SK-N-SH (cell line): ENCODE results near the gene UBAC2.

ENCODE experiments used
- CTCF ChIP-seq: fragments of 200-600 bp; sonication (generic); IDR thresholded peaks from 2 replicates; pipeline ENCODE4 v1.6.1; 2017; ENCODE audit warnings: antibody characterized with exemption, mild to moderate bottlenecking, moderate library complexity
- EZH2phosphoT487 ChIP-seq: fragments of 200-600 bp; sonication (generic); IDR thresholded peaks from 2 replicates; pipeline ENCODE4 v1.6.1; 2017; ENCODE audit warnings: low read depth, mixed run types, mild to moderate bottlenecking, antibody characterized with exemption, moderate library complexity, borderline replicate concordance
- FOSL2 ChIP-seq: IDR thresholded peaks from 2 replicates; pipeline ENCODE4 v1.4.0; 2012; ENCODE audit warnings: low read depth, mild to moderate bottlenecking, moderate library complexity, borderline replicate concordance
- FOXM1 ChIP-seq: IDR thresholded peaks from 2 replicates; pipeline ENCODE4 v1.4.0; 2012; ENCODE audit warnings: low read depth, mild to moderate bottlenecking
- JUND ChIP-seq: IDR thresholded peaks from 2 replicates; pipeline ENCODE4 v1.4.0; 2012
- MAX ChIP-seq: IDR thresholded peaks from 2 replicates; pipeline ENCODE4 v1.4.0; 2012; ENCODE audit warnings: low read depth
- NFIC ChIP-seq: IDR thresholded peaks from 2 replicates; pipeline ENCODE4 v1.4.0; 2012; ENCODE audit warnings: borderline replicate concordance
- NRF1 ChIP-seq: IDR thresholded peaks from 2 replicates; pipeline ENCODE4 v1.6.1; 2012; ENCODE audit warnings: low read depth, mild to moderate bottlenecking, low read length
- RAD21 ChIP-seq: IDR thresholded peaks from 2 replicates; pipeline ENCODE4 v1.6.1; 2012; ENCODE audit warnings: mild to moderate bottlenecking, low read length
- REST ChIP-seq: IDR thresholded peaks from 2 replicates; pipeline ENCODE4 v1.6.1; 2012; ENCODE audit warnings: mild to moderate bottlenecking, low read depth, low read length, moderate library complexity
- RFX5 ChIP-seq: IDR thresholded peaks from 2 replicates; pipeline ENCODE4 v1.6.1; 2012; ENCODE audit warnings: mild to moderate bottlenecking, improper control_type of control experiment, low read length
- SIN3A ChIP-seq: IDR thresholded peaks from 2 replicates; pipeline ENCODE4 v1.6.1; 2012; ENCODE audit warnings: low read depth, mild to moderate bottlenecking, low read length, moderate library complexity, borderline replicate concordance
- SMC3 ChIP-seq: IDR thresholded peaks from 2 replicates; pipeline ENCODE4 v1.6.1; 2012; ENCODE audit warnings: low read depth, low read length, improper control_type of control experiment
- TCF12 ChIP-seq: IDR thresholded peaks from 2 replicates; pipeline ENCODE4 v1.4.0; 2012

DNA sequence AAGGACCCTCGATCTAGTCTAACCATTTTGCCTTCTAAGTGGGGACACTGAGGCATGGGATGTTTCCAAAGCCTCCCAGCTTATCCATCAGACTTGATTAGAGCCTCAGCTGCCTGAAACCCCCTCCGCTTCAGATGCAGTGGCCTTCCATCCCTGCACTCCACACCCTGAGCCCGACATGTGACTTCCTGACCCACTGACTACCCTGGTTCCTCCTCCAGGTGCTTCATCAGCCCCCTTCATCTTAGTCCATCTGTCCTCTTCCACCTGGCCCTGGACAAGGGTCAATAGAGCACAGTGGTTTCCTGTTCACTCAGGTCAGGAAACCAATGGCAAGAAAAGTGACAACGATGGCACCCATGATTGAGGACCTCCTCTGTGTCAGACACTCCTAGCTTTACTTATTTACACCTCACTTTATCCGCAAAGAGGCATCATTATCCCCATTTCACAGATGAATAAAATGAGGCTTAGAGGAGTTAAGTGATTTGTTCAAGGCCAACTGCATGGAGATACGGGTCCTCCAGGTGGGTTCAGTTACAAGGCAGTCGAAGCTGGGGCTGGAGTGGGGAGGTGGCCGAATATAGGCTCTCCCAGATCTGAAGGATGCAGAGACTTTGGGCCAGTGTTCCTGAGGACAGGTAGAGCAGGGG lies 219.1 kb downstream of the UBAC2 start:
- TF ChIP-seq EZH2phosphoT487 (no peak), CTCF (no peak), REST (no peak), NRF1 (no peak), RFX5 (no peak), FOSL2 (no peak), TCF12 (no peak), JUND (no peak), RAD21 (no peak), SIN3A (no peak), SMC3 (no peak), FOXM1 (no peak), MAX (no peak), NFIC (no peak)
